ENCODE results near the gene ZDHHC12. TPM values are rescaled to one million over a fixed set of nuclear protein-coding genes. Genes with fewer than 3 reads are reported as not detected.

Gene ZDHHC12
- total and polyA plus RNA-seq, 2 of the 13 experiments (the other 11 are each of a cell fraction or from before 2014, with no cell fraction given) = 25.4 to 28.0 TPM

GRCh38 chr9:128723866-128724743 lies at the start of gene ZDHHC12 (continued):
- TF ChIP-seq NKX3-1 (CRISPR knock-in tag; IDR thresholded peaks at IDR 0.05) (peak; percentile 57; the same call in 1 of the 2 replicates), ZNF770 (CRISPR knock-in tag; IDR thresholded peaks at IDR 0.05) (0 out of 2 replicates have a peak, but pooled peaks have one; percentile 70), ZNF253 (CRISPR knock-in tag; IDR thresholded peaks at IDR 0.05; ENCODE audit: borderline replicate concordance) (no peak), ZNF816 (CRISPR knock-in tag; IDR thresholded peaks at IDR 0.05; ENCODE audit: borderline replicate concordance) (no peak), ZNF343 (CRISPR knock-in tag; IDR thresholded peaks at IDR 0.05) (no peak), MXD4 (CRISPR knock-in tag; IDR thresholded peaks at IDR 0.05) (peak; percentile 46; the same call in 1 of the 2 replicates), HNRNPUL1 (IDR thresholded peaks at IDR 0.05; ENCODE audit: low read depth, low read length) (no peak), RCOR2 (CRISPR knock-in tag; IDR thresholded peaks at IDR 0.05) (peak; percentile 99), TEAD3 (CRISPR knock-in tag; optimal IDR thresholded peaks at IDR 0.05; ENCODE audit: borderline replicate concordance) (peak; percentile 47), ZNF780A (CRISPR knock-in tag; IDR thresholded peaks at IDR 0.05) (no peak), MEF2D (CRISPR knock-in tag; IDR thresholded peaks at IDR 0.05) (0 out of 2 replicates have a peak, but pooled peaks have one; percentile 10), ZNF383 (CRISPR knock-in tag; IDR thresholded peaks at IDR 0.05; ENCODE audit: borderline replicate concordance) (no peak), IRF2 (CRISPR knock-in tag; IDR thresholded peaks at IDR 0.05) (peak; percentile 25; the same call in 1 of the 2 replicates), CSRNP1 (CRISPR knock-in tag; IDR thresholded peaks at IDR 0.05) (no peak)
- TF ChIP-seq, protein P1, sequence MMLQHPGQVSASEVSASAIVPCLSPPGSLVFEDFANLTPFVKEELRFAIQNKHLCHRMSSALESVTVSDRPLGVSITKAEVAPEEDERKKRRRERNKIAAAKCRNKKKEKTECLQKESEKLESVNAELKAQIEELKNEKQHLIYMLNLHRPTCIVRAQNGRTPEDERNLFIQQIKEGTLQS (CRISPR knock-in tag; IDR thresholded peaks at IDR 0.05) = 0 out of 2 replicates have a peak, but pooled peaks have one; percentile 1
- TF ChIP-seq, protein P2, sequence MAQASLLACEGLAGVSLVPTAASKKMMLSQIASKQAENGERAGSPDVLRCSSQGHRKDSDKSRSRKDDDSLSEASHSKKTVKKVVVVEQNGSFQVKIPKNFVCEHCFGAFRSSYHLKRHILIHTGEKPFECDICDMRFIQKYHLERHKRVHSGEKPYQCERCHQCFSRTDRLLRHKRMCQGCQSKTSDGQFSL (CRISPR knock-in tag; IDR thresholded peaks at IDR 0.05) = no peak
- TF ChIP-seq, protein P3, sequence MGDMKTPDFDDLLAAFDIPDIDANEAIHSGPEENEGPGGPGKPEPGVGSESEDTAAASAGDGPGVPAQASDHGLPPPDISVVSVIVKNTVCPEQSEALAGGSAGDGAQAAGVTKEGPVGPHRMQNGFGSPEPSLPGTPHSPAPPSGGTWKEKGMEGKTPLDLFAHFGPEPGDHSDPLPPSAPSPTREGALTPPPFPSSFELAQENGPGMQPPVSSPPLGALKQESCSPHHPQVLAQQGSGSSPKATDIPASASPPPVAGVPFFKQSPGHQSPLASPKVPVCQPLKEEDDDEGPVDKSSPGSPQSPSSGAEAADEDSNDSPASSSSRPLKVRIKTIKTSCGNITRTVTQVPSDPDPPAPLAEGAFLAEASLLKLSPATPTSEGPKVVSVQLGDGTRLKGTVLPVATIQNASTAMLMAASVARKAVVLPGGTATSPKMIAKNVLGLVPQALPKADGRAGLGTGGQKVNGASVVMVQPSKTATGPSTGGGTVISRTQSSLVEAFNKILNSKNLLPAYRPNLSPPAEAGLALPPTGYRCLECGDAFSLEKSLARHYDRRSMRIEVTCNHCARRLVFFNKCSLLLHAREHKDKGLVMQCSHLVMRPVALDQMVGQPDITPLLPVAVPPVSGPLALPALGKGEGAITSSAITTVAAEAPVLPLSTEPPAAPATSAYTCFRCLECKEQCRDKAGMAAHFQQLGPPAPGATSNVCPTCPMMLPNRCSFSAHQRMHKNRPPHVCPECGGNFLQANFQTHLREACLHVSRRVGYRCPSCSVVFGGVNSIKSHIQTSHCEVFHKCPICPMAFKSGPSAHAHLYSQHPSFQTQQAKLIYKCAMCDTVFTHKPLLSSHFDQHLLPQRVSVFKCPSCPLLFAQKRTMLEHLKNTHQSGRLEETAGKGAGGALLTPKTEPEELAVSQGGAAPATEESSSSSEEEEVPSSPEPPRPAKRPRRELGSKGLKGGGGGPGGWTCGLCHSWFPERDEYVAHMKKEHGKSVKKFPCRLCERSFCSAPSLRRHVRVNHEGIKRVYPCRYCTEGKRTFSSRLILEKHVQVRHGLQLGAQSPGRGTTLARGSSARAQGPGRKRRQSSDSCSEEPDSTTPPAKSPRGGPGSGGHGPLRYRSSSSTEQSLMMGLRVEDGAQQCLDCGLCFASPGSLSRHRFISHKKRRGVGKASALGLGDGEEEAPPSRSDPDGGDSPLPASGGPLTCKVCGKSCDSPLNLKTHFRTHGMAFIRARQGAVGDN (CRISPR knock-in tag; IDR thresholded peaks at IDR 0.05) = peak; percentile 74
- TF ChIP-seq, protein P4, sequence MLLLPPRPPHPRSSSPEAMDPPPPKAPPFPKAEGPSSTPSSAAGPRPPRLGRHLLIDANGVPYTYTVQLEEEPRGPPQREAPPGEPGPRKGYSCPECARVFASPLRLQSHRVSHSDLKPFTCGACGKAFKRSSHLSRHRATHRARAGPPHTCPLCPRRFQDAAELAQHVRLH (CRISPR knock-in tag; IDR thresholded peaks at IDR 0.05; ENCODE audit: borderline replicate concordance, low read depth) = peak; percentile 44; the same call in 1 of the 2 replicates

All from HepG2 (cell line).